Lung (tissue), 12 donors: ENCODE results near the gene RALY. TPM values are rescaled to one million over a fixed set of nuclear protein-coding genes. Genes with fewer than 3 reads are reported as not detected.

ENCODE experiments used
- ATAC-seq: fragments of 200-7000 bp; cut with Tn5 transposase; one replicate; pipeline ENCODE4 v1.9.1; 2020; ENCODE audit warnings: moderate number of reproducible peaks; ENCODE audit not compliant: insufficient read depth, low FRiP score
- DNase-seq, 3 donors: peaks; one replicate each; pipeline ENCODE4 v3.0.0-alpha.2; 2013 to 2017
- H3K27ac ChIP-seq, 2 donors: one replicate each; pipeline ENCODE4 v1.5.1; 2013; ENCODE audit warnings: mild to moderate bottlenecking in 2 of 2, moderate library complexity in 2 of 2, control low read depth in 1 of 2, inconsistent platforms in 1 of 2, low read depth in 1 of 2, low read length in 1 of 2
- H3K27me3 ChIP-seq, 3 donors: one replicate each; pipeline ENCODE4 v1.5.1; 2013; ENCODE audit warnings: low read length in 2 of 3; ENCODE audit not compliant: control insufficient read depth in 3 of 3, insufficient read depth in 3 of 3
- H3K36me3 ChIP-seq, 4 donors: one replicate each; pipeline ENCODE4 v1.5.1; 2013; ENCODE audit warnings: low read length in 4 of 4, mild to moderate bottlenecking in 1 of 4, moderate library complexity in 1 of 4; ENCODE audit not compliant: control insufficient read depth in 4 of 4, insufficient read depth in 4 of 4
- H3K4me1 ChIP-seq, 5 donors: one replicate each; pipeline ENCODE4 v1.5.1; 2013; ENCODE audit warnings: low read length in 5 of 5, mild to moderate bottlenecking in 2 of 5, moderate library complexity in 1 of 5; ENCODE audit not compliant: control insufficient read depth in 5 of 5, insufficient read depth in 5 of 5
- H3K4me3 ChIP-seq: one replicate; pipeline ENCODE4 v1.5.1; 2013; ENCODE audit warnings: mild to moderate bottlenecking, control low read depth, moderate library complexity
- H3K9ac ChIP-seq, 2 donors: one replicate each; pipeline ENCODE4 v1.5.1; 2013; ENCODE audit warnings: low read length in 2 of 2, control low read depth in 1 of 2; ENCODE audit not compliant: insufficient read depth in 1 of 2
- H3K9me3 ChIP-seq, 4 donors: one replicate each; pipeline ENCODE4 v1.5.1; 2013; ENCODE audit warnings: low read length in 3 of 4, mild to moderate bottlenecking in 1 of 4, moderate library complexity in 1 of 4; ENCODE audit not compliant: control insufficient read depth in 4 of 4, insufficient read depth in 3 of 4
- CTCF ChIP-seq: IDR thresholded peaks from 2 replicates; pipeline ENCODE4 v1.5.1; 2012; ENCODE audit warnings: mild to moderate bottlenecking; ENCODE audit errors: control extremely low read depth, extremely low read depth
- WGBS, 2 donors: extraction: QIAGEN DNeasy Blood & Tissue Kit; methylation state at CpG; one replicate each; pipeline ENCODE4 v1.1.7; 2013; 5-methylcytosine and 5-hydroxymethylcytosine counted together
- polyA plus RNA-seq, 2 donors: library from polyadenylated mRNA; stranded (reverse); fragments of 200-250 nt; gene quantifications; one replicate each; pipeline ENCODE4 v1.2.1, GENCODE V29; 2013
- total RNA-seq, 2 donors: library from RNA; depleted of rRNA in 1 of 2; stranded (reverse); fragments of >200 nt in 1 of 2; gene quantifications; one replicate each; pipeline ENCODE4 v1.2.1, GENCODE V29; 2014 to 2021
- donor health status: control.
- donor health status: control.
- donor health status: Bipolar disorder and iron deficiency.
- donor health status: healthy.
- donor health status: DM: yes; HTN: yes; CAD: no.

Gene RALY
- total and polyA plus RNA-seq, 4 donors, result 135 to 157 (median 145) TPM

- Histone ChIP-seq H3K9ac (peak overlapping the region; percentile 54 to 97), H3K9me3 (no peaks in the 10 kb centered on the region), H3K36me3 (peaks cover 0 to 13% (median 6%) of the 10 kb centered on the region in 4 donors), H3K27ac (peak overlapping the region; percentile 95 to 97), H3K27me3 (no peaks in the 10 kb centered on the region), H3K4me3 (peak overlapping the region; percentile 91), H3K4me1 (peaks cover 0 to 17% (median 7%) of the 10 kb centered on the region in 5 donors)
- 3 to 4% methylated on average over 22 of the region's 22 CpGs for WGBS, 2 donors
- no peak for ATAC-seq
- DNase-seq, result peak; percentile 37 to 65 (median 60)
- no peak for TF ChIP-seq CTCF
Measured at GRCh38 chr20:34110745-34111641, 117.3 kb downstream of the RALY start.

- Histone ChIP-seq H3K9ac (peak within 1 kb of the TSS; percentile 81 to 97), H3K36me3 (peaks cover 0 to 13% (median 6%) of the 10 kb centered on the region in 4 donors), H3K9me3 (no peaks in the 10 kb centered on the region), H3K4me1 (peaks cover 0 to 12% (median 7%) of the 10 kb centered on the region in 5 donors), H3K27me3 (no peaks in the 10 kb centered on the region), H3K4me3 (peak within 1 kb of the TSS; percentile 91), H3K27ac (peak within 1 kb of the TSS; percentile 95 to 97)
- DNase-seq (peak; percentile 99 to 100 (median 99)), ATAC-seq (peak; percentile 93)
- no peak for TF ChIP-seq CTCF
- 0% methylated on average over 76 to 81 of the region's 81 CpGs for WGBS, 2 donors
Measured at GRCh38 chr20:34111702-34112599, 118.2 kb downstream of the RALY start, which contains the start of gene EIF2S2. Gene EIF2S2, minus strand, starts transcription at chr20:34112243. Its CDS starts 133 bp downstream, at chr20:34112110.

- no peaks in the 10 kb centered on the region for H3K27me3 ChIP-seq
- peaks cover 0 to 13% (median 6%) of the 10 kb centered on the region in 4 donors for H3K36me3 ChIP-seq
- WGBS, 2 donors, result 1% methylated on average over 18 of the region's 18 CpGs
- H3K9me3 ChIP-seq, result no peaks in the 10 kb centered on the region
- H3K27ac ChIP-seq, result peak overlapping the region; percentile 22 to 83
- TF ChIP-seq CTCF, result no peak
- peak overlapping the region; percentile 2 to 81 for H3K9ac ChIP-seq
- DNase-seq, result peak in 2 of 3 donors; percentile 49 to 66
- no peak for ATAC-seq
- H3K4me1 ChIP-seq, result peaks cover 0 to 12% (median 7%) of the 10 kb centered on the region in 5 donors
- H3K4me3 ChIP-seq, result peak overlapping the region; percentile 28
Measured at GRCh38 chr20:34112600-34113101, 118.9 kb downstream of the RALY start.
